ENCODE measurements around the gene SPATA12.

SPATA12 gene

GRCh38 chr3:57085211-57085610 lies 24.7 kb downstream of the SPATA12 start:
- DNase-seq, result no peak

- DNase-seq, result no peak
Observed at GRCh38 chr3:57086201-57086600, 25.7 kb downstream of the SPATA12 start.

GRCh38 chr3:57087361-57088092 lies 27.1 kb downstream of the SPATA12 start:
- no peak for DNase-seq

- no peak for DNase-seq
Observed at GRCh38 chr3:57088503-57088902, 28.0 kb downstream of the SPATA12 start.

- no peak for DNase-seq
Observed at GRCh38 chr3:57089043-57089442, 28.6 kb downstream of the SPATA12 start.

- DNase-seq, result no peak
Observed at GRCh38 chr3:57091521-57092273, 31.2 kb downstream of the SPATA12 start.

DNA sequence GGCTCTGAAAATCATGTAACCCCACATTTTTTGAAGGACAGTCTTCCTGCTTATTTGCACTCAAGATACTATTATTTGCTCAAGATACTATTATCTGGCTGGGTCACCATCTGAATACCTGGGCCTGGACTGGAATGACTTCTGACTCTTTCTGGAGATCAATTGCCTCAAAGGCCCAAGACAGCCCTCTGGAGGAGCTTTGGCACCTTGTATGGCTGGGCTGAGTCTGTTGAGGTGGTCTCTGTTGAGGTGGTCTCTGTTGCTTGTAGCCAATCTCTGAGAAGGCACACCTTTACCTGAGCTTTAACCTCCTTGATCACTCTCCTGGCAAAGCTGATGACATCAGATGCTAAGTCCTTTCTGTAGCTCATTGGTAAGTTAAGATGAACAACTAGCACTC lies 33.0 kb downstream of the SPATA12 start:
- no peak for DNase-seq

DNA sequence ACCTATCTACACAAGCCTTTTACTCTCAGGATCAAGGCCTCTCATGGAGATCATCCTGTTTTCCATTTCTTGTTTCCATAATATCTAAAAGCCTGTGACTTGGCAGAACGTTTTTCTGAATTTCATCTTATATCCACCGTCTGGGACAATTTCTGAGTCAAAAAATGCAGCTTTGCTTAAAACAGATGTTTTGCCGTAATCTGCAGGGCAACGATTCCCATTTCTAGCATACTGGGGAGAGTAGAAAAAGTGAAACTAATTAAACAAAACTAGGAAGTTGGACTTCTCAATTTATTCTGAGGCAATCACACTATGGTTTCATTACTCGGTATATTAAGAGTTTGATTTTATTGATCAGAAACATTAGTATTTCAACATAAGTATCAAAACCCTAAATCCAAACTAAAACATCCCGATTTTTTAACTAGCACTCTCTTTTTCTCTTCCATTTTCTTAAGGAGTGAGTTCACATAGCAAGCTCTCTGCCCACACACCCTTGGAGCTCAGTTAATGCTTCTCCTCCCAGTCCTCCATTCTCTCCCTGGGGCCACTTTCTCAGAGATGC lies 33.6 kb downstream of the SPATA12 start:
- no peak for DNase-seq

DNA sequence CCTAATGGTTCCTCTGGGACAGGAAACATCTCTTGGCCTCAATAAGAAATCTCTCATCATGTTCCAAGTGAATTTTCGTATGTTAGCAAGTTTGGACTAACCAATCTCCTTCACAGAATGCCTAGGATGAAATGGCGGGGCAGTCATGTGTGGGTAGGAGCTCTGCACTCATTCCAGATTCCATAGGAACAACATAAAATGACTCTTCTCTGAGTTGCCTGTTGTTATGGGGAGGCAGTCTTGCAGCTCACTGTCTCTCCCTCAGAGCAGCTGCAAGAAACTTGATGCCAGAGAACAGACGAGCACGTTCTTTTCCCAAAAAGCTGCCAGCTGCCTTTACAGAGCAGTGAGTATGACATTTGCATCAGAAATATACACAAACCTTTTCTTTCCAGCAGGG lies 34.1 kb downstream of the SPATA12 start:
- DNase-seq, result no peak

DNA sequence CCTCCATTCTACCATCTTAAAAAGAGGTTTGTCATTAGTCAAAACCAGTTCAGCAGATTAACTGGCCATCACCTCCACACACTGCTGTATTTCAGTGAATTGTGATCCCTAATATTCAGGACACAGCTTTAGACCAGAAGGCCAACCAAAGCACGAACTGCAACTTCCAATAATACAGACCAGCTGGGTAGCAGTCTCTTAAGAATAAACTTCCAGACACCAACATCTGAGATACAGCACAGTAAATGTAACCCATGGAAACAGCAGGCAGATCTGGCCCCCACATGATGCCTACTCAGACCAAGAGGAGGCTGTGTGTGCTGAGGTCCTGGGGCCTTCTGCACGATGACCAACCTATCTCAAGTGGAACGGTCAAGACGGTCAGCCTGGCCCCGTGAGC lies 34.9 kb downstream of the SPATA12 start:
- no peak for DNase-seq

DNA sequence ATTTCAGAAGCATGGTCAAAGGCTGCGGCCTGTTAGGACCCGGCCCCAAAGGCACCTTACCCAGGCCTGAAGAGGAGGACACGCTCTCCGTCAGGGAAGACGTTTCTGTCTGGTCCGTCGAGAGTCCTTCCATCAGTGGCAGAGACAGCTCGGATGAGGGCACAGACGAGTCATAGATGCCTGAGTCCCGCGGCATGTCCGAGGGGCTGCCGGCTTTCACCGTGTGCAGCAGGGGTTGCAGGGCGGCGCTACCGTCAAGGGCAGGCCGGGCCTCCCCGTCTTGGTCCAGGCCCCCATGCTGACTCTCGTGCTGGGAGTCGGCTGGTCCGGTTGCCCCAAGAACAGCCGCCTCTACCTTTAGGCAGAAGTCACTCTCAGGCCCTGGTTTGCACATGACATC lies 37.1 kb downstream of the SPATA12 start:
- no peak for DNase-seq

DNA sequence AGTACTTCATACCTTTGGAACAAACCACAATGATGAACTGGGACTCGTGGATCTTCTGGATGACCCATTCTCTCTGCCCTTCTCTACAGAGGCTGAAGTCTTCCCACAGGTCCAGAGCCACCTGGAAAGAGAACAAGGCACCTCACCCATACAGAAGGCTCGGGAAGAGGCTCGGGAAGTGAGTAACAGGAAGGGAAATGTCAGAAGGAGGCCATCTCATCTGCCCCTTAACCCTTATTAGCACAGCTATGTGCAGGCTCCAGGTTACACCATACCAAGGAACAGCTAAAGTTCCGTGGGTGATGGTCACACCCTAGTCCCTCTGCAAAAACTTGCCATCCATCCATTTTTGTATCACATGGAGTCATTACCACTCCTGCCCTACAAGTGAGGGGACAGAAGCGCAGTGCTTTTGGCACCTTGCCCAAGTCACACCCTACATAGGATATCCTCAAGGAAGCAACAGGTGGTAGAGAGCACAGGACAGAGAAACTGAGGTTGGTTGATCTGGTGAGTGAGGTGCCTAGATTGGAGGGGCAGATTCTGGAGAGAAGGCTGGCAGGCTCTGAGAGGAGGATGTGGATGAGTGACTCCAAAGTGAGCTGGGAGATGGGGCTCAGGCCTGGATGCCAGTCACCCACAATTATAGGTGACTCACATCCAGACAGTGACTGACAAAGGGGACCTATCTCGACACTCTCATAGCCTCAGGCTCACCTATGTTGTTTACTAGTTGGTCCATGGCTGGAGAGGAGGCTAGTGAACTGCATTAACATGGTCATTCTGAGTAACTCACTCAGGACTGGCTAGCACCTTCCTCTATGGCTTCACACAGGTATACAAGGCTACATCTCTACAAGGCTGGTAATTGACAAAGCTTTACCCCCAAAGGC lies 38.2 kb downstream of the SPATA12 start:
- no peak for DNase-seq

DNA sequence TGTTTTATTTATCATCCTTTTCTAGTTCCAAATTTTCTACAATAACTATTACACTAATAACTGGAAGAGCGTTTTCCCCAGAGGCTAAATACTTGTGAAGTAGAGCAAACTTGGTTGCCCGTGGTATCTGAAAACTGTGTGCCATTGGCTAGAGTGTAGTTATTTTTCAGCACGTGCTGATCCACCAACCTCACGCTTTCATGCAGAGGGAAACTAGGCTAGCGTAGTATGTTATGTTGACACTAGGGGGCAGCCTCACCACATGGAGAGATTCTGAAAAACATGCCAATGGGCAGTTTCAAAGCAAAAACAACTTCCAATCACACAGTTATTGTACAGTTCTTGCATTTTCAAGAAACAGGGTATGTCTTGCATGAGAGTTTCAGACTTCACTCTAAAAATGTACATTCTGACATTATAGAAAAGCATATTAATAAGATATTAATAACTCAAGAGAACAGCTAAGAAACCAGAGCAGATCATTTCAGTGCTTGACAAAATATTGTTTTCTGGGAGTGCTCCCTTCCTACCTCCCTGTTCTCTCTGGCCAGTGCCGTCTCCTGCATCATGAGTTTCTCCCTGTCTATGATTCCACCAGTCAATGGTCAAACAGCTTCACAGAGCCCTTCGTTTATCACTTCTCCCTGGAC lies 39.7 kb downstream of the SPATA12 start:
- DNase-seq, result peak in 3 of 5 donors; percentile 14 to 57 (median 42)

GRCh38 chr3:57105585-57105984 lies 45.1 kb downstream of the SPATA12 start:
- no peak for DNase-seq

DNA sequence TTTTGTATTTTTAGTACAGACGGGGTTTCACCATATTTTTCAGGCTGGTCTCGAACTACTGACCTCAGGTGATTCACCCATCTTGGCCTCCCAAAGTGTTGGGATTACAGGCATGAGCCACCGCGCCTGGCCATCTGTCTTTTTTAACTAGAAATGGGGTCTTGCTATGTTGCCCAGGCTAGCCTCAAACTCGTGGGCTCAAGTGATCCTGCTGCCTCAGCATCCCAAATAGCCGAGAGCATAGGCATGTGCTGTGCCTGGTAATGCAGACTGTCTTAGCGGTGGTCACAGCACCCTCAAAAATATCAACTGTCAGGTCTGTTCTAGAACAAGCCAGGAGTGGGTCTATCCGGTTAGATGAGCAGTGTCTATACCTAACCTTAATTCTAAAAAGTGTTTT lies 48.2 kb downstream of the SPATA12 start:
- no peak for DNase-seq

GRCh38 chr3:57109437-57110199 lies 49.2 kb downstream of the SPATA12 start:
- no peak for DNase-seq

GRCh38 chr3:57110214-57110613 lies 49.8 kb downstream of the SPATA12 start:
- no peak for DNase-seq

DNA sequence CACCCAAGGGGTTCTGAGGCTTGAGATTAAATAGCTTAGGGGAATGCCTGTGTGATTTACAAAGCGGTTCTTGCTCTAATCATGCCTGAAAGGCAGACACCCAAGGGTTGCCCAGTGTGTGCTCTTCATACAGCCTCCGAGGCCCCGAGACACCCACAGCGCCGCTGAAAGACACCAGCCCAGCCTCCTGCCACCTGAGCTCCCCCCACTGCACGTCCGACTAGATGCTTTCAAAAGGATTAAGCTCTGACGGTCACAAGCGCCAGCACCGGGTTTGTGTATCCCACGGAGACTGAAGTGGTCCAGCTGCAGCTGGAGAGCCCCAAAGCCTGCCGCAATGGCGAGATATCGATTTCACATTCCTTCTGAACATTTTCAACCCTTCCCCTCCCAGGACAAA lies 50.3 kb downstream of the SPATA12 start:
- no peak for DNase-seq

DNA sequence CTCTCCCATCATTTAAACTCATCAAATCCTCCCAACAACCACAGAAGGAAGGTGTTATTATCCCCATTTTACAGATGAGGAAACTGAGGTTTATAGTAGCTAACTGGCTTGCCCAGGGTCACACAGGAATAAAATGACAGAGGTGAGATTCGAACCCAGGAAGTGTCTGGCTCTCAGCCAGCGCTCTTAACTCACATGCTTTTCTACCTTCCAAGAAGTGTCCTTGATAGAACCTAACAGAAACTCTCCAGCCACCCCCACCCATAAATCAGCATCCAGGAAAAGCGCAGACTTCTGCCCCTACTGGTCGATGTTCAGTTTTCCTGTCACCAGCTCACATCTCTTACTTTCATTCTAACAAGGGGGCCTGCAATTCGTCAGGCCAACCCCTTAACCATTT lies 51.7 kb downstream of the SPATA12 start:
- no peak for DNase-seq

DNA sequence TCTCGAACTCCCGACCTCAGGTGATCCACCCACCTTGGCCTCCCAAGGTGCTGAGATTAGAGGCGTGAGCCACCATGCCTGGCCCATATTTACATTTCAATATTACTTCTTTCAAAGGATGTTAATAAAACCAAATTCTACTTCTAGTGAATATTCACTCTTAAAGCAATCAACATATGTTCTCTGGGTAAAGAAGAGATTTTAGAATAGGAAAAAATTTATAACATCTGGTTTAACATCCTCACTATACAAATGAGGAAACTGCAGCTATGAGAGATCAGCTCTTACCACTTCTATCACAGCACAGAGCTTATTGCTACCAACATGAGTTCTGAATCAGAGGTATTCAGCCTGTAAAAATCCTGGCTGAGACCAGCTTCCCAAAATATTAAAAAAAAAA lies 56.0 kb downstream of the SPATA12 start:
- no peak for DNase-seq

DNA sequence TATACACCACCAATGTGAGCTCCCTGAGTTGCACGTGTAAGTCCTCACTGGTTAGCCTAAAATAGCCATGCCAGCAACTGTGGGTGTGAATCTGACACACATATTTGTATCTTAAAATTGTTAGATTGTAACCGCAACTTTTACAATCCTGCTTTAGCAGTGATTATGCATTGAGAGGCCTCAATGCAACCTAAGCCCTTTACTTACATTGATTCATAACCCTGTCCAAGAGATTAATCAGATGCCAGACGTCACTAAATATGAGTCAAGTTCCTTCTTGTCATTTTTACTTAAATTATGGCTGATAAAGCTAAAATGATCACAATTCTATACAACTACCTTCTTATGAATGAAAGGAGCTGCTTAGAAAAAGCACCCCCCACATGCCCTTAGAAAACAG lies 57.8 kb downstream of the SPATA12 start:
- no peak for DNase-seq

DNA sequence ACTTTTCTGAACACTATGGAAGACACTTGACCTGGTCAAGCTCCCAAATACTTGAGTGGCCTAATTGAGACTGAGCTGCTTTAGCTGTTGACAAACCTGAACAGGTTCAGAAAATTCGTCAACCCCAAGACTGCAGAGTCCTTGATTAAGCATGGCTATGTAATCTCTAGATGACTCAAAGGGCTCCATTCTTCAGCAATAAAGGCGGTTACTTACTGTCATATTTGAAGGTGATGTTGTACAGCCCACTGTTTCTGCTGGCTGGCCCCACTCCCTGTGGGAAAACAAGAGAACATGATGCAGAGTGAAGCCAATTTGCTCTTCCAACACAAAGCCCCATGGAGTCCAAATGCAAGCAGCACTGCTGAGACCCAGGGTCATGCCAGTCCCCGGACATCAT lies 59.6 kb downstream of the SPATA12 start:
- no peak for DNase-seq
